Measurements from ENCODE around the gene HLCS.

Gene HLCS

GRCh38 chr21:36914244-36915013 is 52.0 kb downstream of the HLCS start:
- no peak for DNase-seq

- DNase-seq, result no peak
These were observed 53.0 kb downstream of the HLCS start for GRCh38 chr21:36913247-36914169.

GRCh38 chr21:36910581-36911307 is 55.7 kb downstream of the HLCS start:
- DNase-seq, result no peak

- DNase-seq, result no peak
These were observed 56.4 kb downstream of the HLCS start for GRCh38 chr21:36909901-36910561.

GRCh38 chr21:36909423-36909822 is 57.0 kb downstream of the HLCS start:
- DNase-seq, result no peak

- no peak for DNase-seq
These were observed 58.1 kb downstream of the HLCS start for GRCh38 chr21:36908260-36908908.

GRCh38 chr21:36904093-36904666 is 62.3 kb downstream of the HLCS start:
- DNase-seq, result no peak

- no peak for DNase-seq
These were observed 63.7 kb downstream of the HLCS start for GRCh38 chr21:36902793-36903192.

- DNase-seq, result no peak
These were observed 64.1 kb downstream of the HLCS start for GRCh38 chr21:36902331-36902730.

GRCh38 chr21:36901575-36901974 is 64.9 kb downstream of the HLCS start:
- DNase-seq, result no peak

GRCh38 chr21:36893581-36893980 is 72.9 kb downstream of the HLCS start:
- no peak for DNase-seq

GRCh38 chr21:36892201-36892600 is 74.3 kb downstream of the HLCS start:
- no peak for DNase-seq

- DNase-seq, result no peak
These were observed 74.8 kb downstream of the HLCS start for GRCh38 chr21:36891692-36892091.

GRCh38 chr21:36891121-36891520 is 75.3 kb downstream of the HLCS start:
- DNase-seq, result no peak

GRCh38 chr21:36890086-36890485 is 76.4 kb downstream of the HLCS start:
- DNase-seq, result no peak

- DNase-seq, result no peak
These were observed 77.1 kb downstream of the HLCS start for GRCh38 chr21:36889401-36889800.

GRCh38 chr21:36888466-36888865 is 78.0 kb downstream of the HLCS start:
- DNase-seq, result no peak

- DNase-seq, result no peak
These were observed 78.5 kb downstream of the HLCS start for GRCh38 chr21:36887963-36888362.

GRCh38 chr21:36883532-36884486 is 82.7 kb downstream of the HLCS start:
- no peak for DNase-seq

GRCh38 chr21:36882776-36883175 is 83.7 kb downstream of the HLCS start:
- DNase-seq, result no peak

- no peak for DNase-seq
These were observed 85.2 kb downstream of the HLCS start for GRCh38 chr21:36881228-36881627.
